Measurements from ENCODE around the gene TBC1D14.
A peak's percentile ranks its signal among the peaks of the same experiment; 100 is the strongest.

TBC1D14 gene

GRCh38 chr4:7059662-7060061, 150.0 kb downstream of the TBC1D14 start:
- Mint-ChIP-seq H3K36me3 (ENCODE audit: low read depth) (peaks cover 61% of the 10 kb centered on the region), H3K27me3 (ENCODE audit: low read depth) (no peaks in the 10 kb centered on the region)

GRCh38 chr4:7060346-7061150, 150.9 kb downstream of the TBC1D14 start:
- Mint-ChIP-seq H3K27me3 (ENCODE audit: low read depth) (peaks cover 3% of the 10 kb centered on the region), H3K9me3 (no peaks in the 10 kb centered on the region), H3K4me3 (no peak overlapping the region), H3K36me3 (ENCODE audit: low read depth) (peaks cover 63% of the 10 kb centered on the region), H3K27ac (no peak overlapping the region), H3K4me1 (peaks cover 13% of the 10 kb centered on the region)
- no peak for TF ChIP-seq CTCF (IDR thresholded peaks at IDR 0.05; ENCODE audit: unreplicated experiment in 3 of 3)

More at GRCh38 chr4:7059662-7060061, 150.0 kb downstream of the TBC1D14 start:
- Mint-ChIP-seq H3K27ac (no peak overlapping the region), H3K9me3 (no peaks in the 10 kb centered on the region), H3K4me1 (peaks cover 9% of the 10 kb centered on the region), H3K4me3 (no peak overlapping the region)
- no peak for TF ChIP-seq CTCF (IDR thresholded peaks at IDR 0.05; ENCODE audit: unreplicated experiment in 3 of 3)

GRCh38 chr4:7061815-7062214, 152.2 kb downstream of the TBC1D14 start:
- Mint-ChIP-seq H3K4me1 (peaks cover 22% of the 10 kb centered on the region), H3K4me3 (no peak overlapping the region), H3K27me3 (ENCODE audit: low read depth) (peaks cover 4% of the 10 kb centered on the region), H3K9me3 (no peaks in the 10 kb centered on the region), H3K36me3 (ENCODE audit: low read depth) (peaks cover 57% of the 10 kb centered on the region), H3K27ac (no peak overlapping the region)
- TF ChIP-seq CTCF (IDR thresholded peaks at IDR 0.05; ENCODE audit: unreplicated experiment in 3 of 3), result no peak

- no peak for TF ChIP-seq CTCF (IDR thresholded peaks at IDR 0.05; ENCODE audit: unreplicated experiment in 3 of 3)
- H3K4me3 Mint-ChIP-seq, result no peak overlapping the region
- no peak overlapping the region for H3K27ac Mint-ChIP-seq
- H3K36me3 Mint-ChIP-seq (ENCODE audit: low read depth), result peaks cover 57% of the 10 kb centered on the region
- peaks cover 4% of the 10 kb centered on the region for H3K27me3 Mint-ChIP-seq (ENCODE audit: low read depth)
- H3K9me3 Mint-ChIP-seq, result no peaks in the 10 kb centered on the region
- peaks cover 30% of the 10 kb centered on the region for H3K4me1 Mint-ChIP-seq
Observed at GRCh38 chr4:7062816-7063215, 153.2 kb downstream of the TBC1D14 start.

GRCh38 chr4:7063362-7063761, 153.7 kb downstream of the TBC1D14 start:
- Mint-ChIP-seq H3K4me3 (no peak overlapping the region), H3K36me3 (ENCODE audit: low read depth) (peaks cover 54% of the 10 kb centered on the region), H3K27me3 (ENCODE audit: low read depth) (peaks cover 4% of the 10 kb centered on the region), H3K4me1 (peaks cover 35% of the 10 kb centered on the region), H3K27ac (no peak overlapping the region), H3K9me3 (no peaks in the 10 kb centered on the region)
- no peak for TF ChIP-seq CTCF (IDR thresholded peaks at IDR 0.05; ENCODE audit: unreplicated experiment in 3 of 3)

- TF ChIP-seq CTCF (IDR thresholded peaks at IDR 0.05; ENCODE audit: unreplicated experiment in 3 of 3), result no peak
- Mint-ChIP-seq H3K27me3 (ENCODE audit: low read depth) (peaks cover 8% of the 10 kb centered on the region), H3K9me3 (no peaks in the 10 kb centered on the region), H3K36me3 (ENCODE audit: low read depth) (peaks cover 45% of the 10 kb centered on the region), H3K27ac (no peak overlapping the region), H3K4me3 (peak overlapping the region; percentile 84 to 88 (median 87)), H3K4me1 (peaks cover 51% of the 10 kb centered on the region)
Observed at GRCh38 chr4:7066006-7066405, 156.4 kb downstream of the TBC1D14 start.
